Tibial artery (tissue), 4 donors: ENCODE measurements around the gene PRR18.
"Not testable (repeated sequence)": the region's sequence is repeated elsewhere in the genome, so short reads cannot be mapped to it uniquely, and the experiment has no call there.

Source experiments
- DNase-seq, 2 donors: peaks; one replicate each; pipeline ENCODE4 v3.0.0-alpha.2; 2019
- H3K27ac ChIP-seq, 2 donors: fragments of 200-600 bp; sonication (generic) in 1 of 2; 1 replicate in 1 of 2; 2 replicates in 1 of 2; pipeline ENCODE4 v1.5.1; 2018 to 2019; ENCODE audit warnings: mild to moderate bottlenecking in 1 of 2
- H3K27me3 ChIP-seq, 2 donors: fragments of 200-600 bp; sonication (generic) in 1 of 2; one replicate each; pipeline versions ENCODE4 v1.5.1 to v1.6.0; 2016 to 2019
- H3K36me3 ChIP-seq, 3 donors: fragments of 200-600 bp; sonication (generic) in 2 of 3; one replicate each; pipeline ENCODE4 v1.5.1; 2016 to 2019; ENCODE audit warnings: mild to moderate bottlenecking in 2 of 3
- H3K4me1 ChIP-seq, 4 donors: fragments of 200-600 bp; sonication (generic) in 2 of 4; 1 replicate in 3 of 4; 2 replicates in 1 of 4; pipeline ENCODE4 v1.5.1; 2016 to 2019
- H3K4me3 ChIP-seq, 2 donors: fragments of 200-600 bp; sonication (generic) in 1 of 2; 1 replicate in 1 of 2; 2 replicates in 1 of 2; pipeline ENCODE4 v1.5.1; 2018 to 2019; ENCODE audit warnings: mild to moderate bottlenecking in 2 of 2
- H3K9me3 ChIP-seq, 3 donors: fragments of 200-600 bp; sonication (generic) in 1 of 3; one replicate each; pipeline ENCODE4 v1.5.1; 2016 to 2019
- CTCF ChIP-seq, 2 experiments: fragments of 200-600 bp in 1 of 2; fragments of 450-650 bp in 1 of 2; IDR thresholded peaks; one replicate each; pipeline ENCODE4 v1.5.1; 2017 to 2019; ENCODE audit warnings: antibody characterized with exemption in 2 of 2, mild to moderate bottlenecking in 1 of 2, moderate library complexity in 1 of 2
- intact Hi-C: fragments of 100-400 bp; cut with DNase I; formaldehyde crosslinking; loops from one replicate; pipeline ENCODE4 v1.15.0; 2023; ENCODE audit warnings: low total_unique reads

Gene PRR18

GRCh38 chr6:166352923-166353322 is 44.7 kb upstream of the PRR18 start:
- TF ChIP-seq CTCF (IDR thresholded peaks at IDR 0.05), result no peak
- DNase-seq, result no peak
- intact Hi-C loops, result no loop called here
- Histone ChIP-seq H3K4me3 (no peak overlapping the region), H3K27me3 (peaks cover 0 to 10% of the 10 kb centered on the region in 2 donors), H3K36me3 (no peaks in the 10 kb centered on the region), H3K4me1 (no peaks in the 10 kb centered on the region), H3K9me3 (no peaks in the 10 kb centered on the region), H3K27ac (no peak overlapping the region)

- Histone ChIP-seq H3K4me3 (no peak overlapping the region), H3K36me3 (no peaks in the 10 kb centered on the region), H3K9me3 (no peaks in the 10 kb centered on the region), H3K27ac (no peak overlapping the region), H3K4me1 (no peaks in the 10 kb centered on the region), H3K27me3 (peaks cover 0 to 10% of the 10 kb centered on the region in 2 donors)
- TF ChIP-seq CTCF (IDR thresholded peaks at IDR 0.05), result no peak
- intact Hi-C loops, result no loop called here
- no peak for DNase-seq
Measured at GRCh38 chr6:166351715-166352285, 43.6 kb upstream of the PRR18 start.

GRCh38 chr6:166348305-166348949 is 40.2 kb upstream of the PRR18 start:
- no peaks in the 10 kb centered on the region for H3K36me3 ChIP-seq
- no peaks in the 10 kb centered on the region for H3K9me3 ChIP-seq
- H3K27me3 ChIP-seq, result no peaks in the 10 kb centered on the region
- no peak overlapping the region for H3K4me3 ChIP-seq
- no peak overlapping the region for H3K27ac ChIP-seq
- no peak for TF ChIP-seq CTCF (IDR thresholded peaks at IDR 0.05)
- DNase-seq, result no peak
- peaks cover 0 to 2% (median 0%) of the 10 kb centered on the region in 4 donors for H3K4me1 ChIP-seq
- intact Hi-C loops, result no loop called here

- Histone ChIP-seq H3K27ac (no peak overlapping the region), H3K9me3 (no peaks in the 10 kb centered on the region), H3K27me3 (no peaks in the 10 kb centered on the region), H3K4me1 (peaks cover 0 to 9% (median 0%) of the 10 kb centered on the region in 4 donors), H3K4me3 (no peak overlapping the region), H3K36me3 (no peaks in the 10 kb centered on the region)
- DNase-seq, result no peak
- TF ChIP-seq CTCF (IDR thresholded peaks at IDR 0.05), result no peak
- intact Hi-C loops, result no loop called here
Measured at GRCh38 chr6:166346965-166347364, 38.8 kb upstream of the PRR18 start.

- intact Hi-C loops, result no loop called here
- Histone ChIP-seq H3K4me1 (peaks cover 0 to 12% (median 1%) of the 10 kb centered on the region in 4 donors), H3K27ac (no peak overlapping the region), H3K36me3 (no peaks in the 10 kb centered on the region), H3K9me3 (no peaks in the 10 kb centered on the region), H3K4me3 (no peak overlapping the region), H3K27me3 (no peaks in the 10 kb centered on the region)
- no peak for TF ChIP-seq CTCF (IDR thresholded peaks at IDR 0.05)
- DNase-seq, result no peak
Measured at GRCh38 chr6:166346449-166346848, 38.3 kb upstream of the PRR18 start.

GRCh38 chr6:166345672-166346071 is 37.5 kb upstream of the PRR18 start:
- H3K36me3 ChIP-seq, H3K27ac ChIP-seq, H3K27me3 ChIP-seq, intact Hi-C loops, H3K9me3 ChIP-seq, H3K4me3 ChIP-seq, DNase-seq: not testable (repeated sequence)
- H3K4me1 ChIP-seq, result peaks cover 0 to 20% (median 5%) of the 10 kb centered on the region in 4 donors

GRCh38 chr6:166344921-166345320 is 36.7 kb upstream of the PRR18 start:
- peaks cover 0 to 27% (median 12%) of the 10 kb centered on the region in 4 donors for H3K4me1 ChIP-seq
- not testable (repeated sequence) for H3K27me3 ChIP-seq, H3K27ac ChIP-seq, H3K36me3 ChIP-seq, DNase-seq, H3K4me3 ChIP-seq, H3K9me3 ChIP-seq
- intact Hi-C loops, result loop anchor here (5.0 kb wide), 1 partner anchor 37 kb away; the partner anchor contains the start of gene MPC1
